C4-2B (cell line): ENCODE results near the gene CCER1.

Experiments used
- ZFX ChIP-seq: fragments of 450-650 bp; IDR thresholded peaks from 2 replicates; pipeline ENCODE4 v1.6.1; 2017
- TF ChIP-seq, protein P1 (sequence below): fragments of 450-650 bp; conservative IDR thresholded peaks from 2 replicates; pipeline ENCODE4 v1.5.1; 2017; ENCODE audit warnings: mild to moderate bottlenecking

DNA sequence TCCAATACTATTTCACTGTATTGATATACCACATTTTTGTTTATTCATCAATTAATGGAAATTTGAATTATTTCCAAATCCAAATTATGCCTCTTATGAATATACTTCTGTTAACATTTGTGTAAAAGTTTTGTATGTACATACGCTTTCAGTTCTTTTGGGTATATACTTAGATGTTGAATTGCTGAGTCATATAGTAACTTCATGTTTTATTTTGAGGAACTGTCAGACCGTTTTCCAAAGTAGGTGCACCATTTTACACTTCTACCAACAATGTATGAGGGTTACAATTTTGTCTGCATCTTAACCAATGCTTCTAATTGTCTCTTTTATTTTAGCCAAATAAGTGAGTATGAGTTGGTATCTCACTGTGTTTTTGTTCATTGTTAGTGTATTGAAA, 10.2 kb upstream of the CCER1 start:
- TF ChIP-seq, protein P1, sequence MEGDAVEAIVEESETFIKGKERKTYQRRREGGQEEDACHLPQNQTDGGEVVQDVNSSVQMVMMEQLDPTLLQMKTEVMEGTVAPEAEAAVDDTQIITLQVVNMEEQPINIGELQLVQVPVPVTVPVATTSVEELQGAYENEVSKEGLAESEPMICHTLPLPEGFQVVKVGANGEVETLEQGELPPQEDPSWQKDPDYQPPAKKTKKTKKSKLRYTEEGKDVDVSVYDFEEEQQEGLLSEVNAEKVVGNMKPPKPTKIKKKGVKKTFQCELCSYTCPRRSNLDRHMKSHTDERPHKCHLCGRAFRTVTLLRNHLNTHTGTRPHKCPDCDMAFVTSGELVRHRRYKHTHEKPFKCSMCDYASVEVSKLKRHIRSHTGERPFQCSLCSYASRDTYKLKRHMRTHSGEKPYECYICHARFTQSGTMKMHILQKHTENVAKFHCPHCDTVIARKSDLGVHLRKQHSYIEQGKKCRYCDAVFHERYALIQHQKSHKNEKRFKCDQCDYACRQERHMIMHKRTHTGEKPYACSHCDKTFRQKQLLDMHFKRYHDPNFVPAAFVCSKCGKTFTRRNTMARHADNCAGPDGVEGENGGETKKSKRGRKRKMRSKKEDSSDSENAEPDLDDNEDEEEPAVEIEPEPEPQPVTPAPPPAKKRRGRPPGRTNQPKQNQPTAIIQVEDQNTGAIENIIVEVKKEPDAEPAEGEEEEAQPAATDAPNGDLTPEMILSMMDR = no peak
- no peak for TF ChIP-seq ZFX
